T-cell (primary cell): ENCODE results near the gene NECTIN1. TPM values are rescaled to one million over a fixed set of nuclear protein-coding genes. Genes with fewer than 3 reads are reported as not detected.

ENCODE experiments used
- ATAC-seq, 4 experiments: fragments of 200-7000 bp in 3 of 4; fragments of 150-1000 bp in 1 of 4; cut with Tn5 transposase; replicated peaks in 1 of 4; 1 replicate in 3 of 4; 2 replicates in 1 of 4; pipeline ENCODE4 v1.10.0; 2021; ENCODE audit warnings: moderate library complexity in 3 of 4, mild to moderate bottlenecking in 2 of 4, moderate number of reproducible peaks in 1 of 4
- CTCF ChIA-PET, 2 donors: fragments of 300-600 bp; sonication (Branson Sonifier 250); formaldehyde crosslinking; loops; one replicate each; lab custom pipeline; 2022; ENCODE audit warnings: antibody characterized with exemption in 2 of 2; lab: Charles Lee
- POLR2A ChIA-PET, 2 donors: fragments of 300-600 bp; sonication (Branson Sonifier 250); formaldehyde crosslinking; loops; one replicate each; lab custom pipeline; 2022; ENCODE audit warnings: antibody characterized with exemption in 2 of 2; lab: Charles Lee
- DNase-seq, 35 experiments: peaks; one replicate each; pipeline versions ENCODE4 v3.0.0 to v3.0.0-alpha.2; 2013 to 2023
- H3K27ac ChIP-seq: one replicate; pipeline ENCODE4 v1.5.1; 2013; ENCODE audit warnings: low read length
- H3K27me3 ChIP-seq, 2 experiments: replicated peaks in 1 of 2; 1 replicate in 1 of 2; 2 replicates in 1 of 2; pipeline versions ENCODE4 v1.6.1 to v1.7.0; 2013; ENCODE audit warnings: low read length in 1 of 2, mixed read lengths in 1 of 2; ENCODE audit not compliant: control insufficient read depth in 2 of 2, insufficient read depth in 2 of 2; ENCODE audit errors: extremely low read depth in 1 of 2
- H3K36me3 ChIP-seq, 2 donors: 1 replicate in 1 of 2; 2 replicates in 1 of 2; pipeline versions ENCODE4 v1.6.1 to v1.7.0; 2013; ENCODE audit warnings: low read length in 1 of 2; ENCODE audit not compliant: control insufficient read depth in 2 of 2, insufficient read depth in 1 of 2; ENCODE audit errors: extremely low read depth in 1 of 2
- H3K4me1 ChIP-seq, 2 experiments: 1 replicate in 1 of 2; 2 replicates in 1 of 2; pipeline versions ENCODE4 v1.6.1 to v1.7.0; 2013; ENCODE audit warnings: low read length in 2 of 2, mixed read lengths in 1 of 2; ENCODE audit not compliant: insufficient read depth in 2 of 2, control insufficient read depth in 1 of 2; ENCODE audit errors: extremely low read depth in 1 of 2
- H3K4me3 ChIP-seq, 2 donors: 1 replicate in 1 of 2; 2 replicates in 1 of 2; pipeline versions ENCODE4 v1.5.1 to v1.7.0; 2013; ENCODE audit warnings: mild to moderate bottlenecking in 2 of 2, low read length in 1 of 2, moderate library complexity in 1 of 2; ENCODE audit not compliant: control insufficient read depth in 1 of 2; ENCODE audit errors: extremely low read depth in 1 of 2
- H3K9me3 ChIP-seq: 2 replicates; pipeline ENCODE4 v1.7.0; 2013
- H3K27ac Mint-ChIP-seq, 2 donors: one replicate each; pipeline ENCODE4 v1.8.0; 2020 to 2021; ENCODE audit warnings: mild to moderate bottlenecking in 2 of 2, mixed read lengths in 2 of 2
- H3K27me3 Mint-ChIP-seq, 2 donors: one replicate each; pipeline ENCODE4 v1.8.0; 2021 to 2022; ENCODE audit warnings: mixed read lengths in 2 of 2
- H3K36me3 Mint-ChIP-seq: one replicate; pipeline ENCODE4 v1.8.0; 2021; ENCODE audit warnings: mixed read lengths
- H3K4me1 Mint-ChIP-seq, 3 donors: one replicate each; pipeline ENCODE4 v1.8.0; 2020 to 2022; ENCODE audit warnings: mixed read lengths in 3 of 3, mild to moderate bottlenecking in 1 of 3
- H3K4me3 Mint-ChIP-seq, 3 donors: one replicate each; pipeline ENCODE4 v1.8.0; 2020 to 2022; ENCODE audit warnings: mild to moderate bottlenecking in 3 of 3, mixed read lengths in 3 of 3, moderate library complexity in 3 of 3
- H3K9me3 Mint-ChIP-seq, 3 donors: one replicate each; pipeline ENCODE4 v1.8.0; 2020 to 2022; ENCODE audit warnings: mixed read lengths in 3 of 3
- WGBS: methylation state at CpG from one replicate; pipeline ENCODE4 v1.1.5; 2013; ENCODE audit warnings: missing lambda C conversion rate; ENCODE audit not compliant: insufficient coverage; 5-methylcytosine and 5-hydroxymethylcytosine counted together
- total RNA-seq, 35 experiments: library from RNA in 6 of 35; stranded (reverse) in 6 of 35; fragments of 120-200 nt in 1 of 35; gene quantifications; one replicate each; pipeline versions ENCODE4 v1.2.1 to v1.2.4 and lab custom pipeline; 2013 to 2026

The NECTIN1 gene
- total RNA-seq, 5 donors from 2014 or later (not counting 1 experiment from before 2014, with no cell fraction given): 1.8 to 3.5 (median 3.1) TPM

DNA sequence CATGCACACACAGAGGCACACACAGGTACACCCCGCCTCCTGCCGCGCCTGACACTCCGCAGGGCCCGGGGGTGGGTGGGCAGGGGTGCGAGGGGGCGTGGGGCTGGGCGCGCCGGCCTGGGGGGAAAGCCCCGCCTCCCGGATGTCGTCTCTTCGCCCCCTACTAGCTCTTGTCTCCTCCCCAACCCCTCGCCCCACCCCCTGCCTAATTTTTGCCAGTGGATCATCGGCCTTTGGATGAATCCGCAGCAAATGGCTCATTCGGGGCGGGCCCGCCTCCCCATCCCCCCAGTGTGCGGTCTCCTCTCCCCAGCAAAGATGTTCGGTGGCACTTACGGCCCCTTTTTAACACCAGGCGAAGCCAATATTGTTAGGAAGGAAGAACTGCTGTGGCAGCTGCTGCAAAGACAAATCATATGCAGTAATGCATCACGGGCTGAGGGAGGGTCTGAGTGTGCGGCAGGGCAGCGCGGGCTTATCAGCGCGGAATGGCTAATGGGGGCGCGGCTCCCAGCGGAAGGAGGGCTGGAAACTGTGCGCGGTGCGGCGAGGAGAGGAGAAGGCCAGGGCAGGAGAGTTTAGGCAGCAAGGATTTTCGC lies 13.4 kb upstream of the NECTIN1 start:
- POLR2A ChIA-PET: no interaction called here
- Mint-ChIP-seq H3K4me3 (peak overlapping the region; percentile 58 to 78 (median 58)), H3K36me3 (no peaks in the 10 kb centered on the region), H3K4me1 (peaks cover 6 to 16% (median 15%) of the 10 kb centered on the region in 3 donors), H3K9me3 (no peaks in the 10 kb centered on the region), H3K27ac (no peak overlapping the region), H3K27me3 (peaks cover 34 to 52% of the 10 kb centered on the region in 2 donors)
- 0% methylated on average over 8 of the region's 38 CpGs for WGBS
- Histone ChIP-seq H3K36me3 (no peaks in the 10 kb centered on the region), H3K9me3 (no peaks in the 10 kb centered on the region), H3K4me1 (peaks cover 0 to 19% of the 10 kb centered on the region in 2 experiments), H3K4me3 (peak overlapping the region; percentile 27 to 52), H3K27ac (no peak overlapping the region), H3K27me3 (peaks cover 9 to 67% of the 10 kb centered on the region in 2 experiments)
- peak in 11 of 35 experiments; percentile 7 to 34 (median 19) for DNase-seq
- ATAC-seq: peak; percentile 42 to 66 (median 44)
- CTCF ChIA-PET: interaction anchor here (0.6 to 0.9 kb wide), 2 partner anchors 16 to 679 kb away, joined by 3 to 6 read pairs; no protein-coding TSS in a partner anchor

GRCh38 chr11:119741369-119742262 lies 12.6 kb upstream of the NECTIN1 start:
- Mint-ChIP-seq H3K27me3 (peaks cover 37 to 52% of the 10 kb centered on the region in 2 donors), H3K4me3 (peak overlapping the region in 2 of 3 donors; percentile 40 to 78), H3K36me3 (no peaks in the 10 kb centered on the region), H3K4me1 (peaks cover 6 to 16% (median 15%) of the 10 kb centered on the region in 3 donors), H3K9me3 (no peaks in the 10 kb centered on the region), H3K27ac (no peak overlapping the region)
- Histone ChIP-seq H3K4me1 (peaks cover 0 to 19% of the 10 kb centered on the region in 2 experiments), H3K27ac (no peak overlapping the region), H3K4me3 (no peak overlapping the region), H3K27me3 (peaks cover 9 to 70% of the 10 kb centered on the region in 2 experiments), H3K9me3 (no peaks in the 10 kb centered on the region), H3K36me3 (no peaks in the 10 kb centered on the region)
- POLR2A ChIA-PET: no interaction called here
- ATAC-seq (peak; percentile 70 to 74 (median 71)), DNase-seq (peak in 33 of 35 experiments; percentile 21 to 73 (median 44))
- 26% methylated on average over 33 of the region's 54 CpGs for WGBS
- CTCF ChIA-PET: interaction anchor here in 1 of 2 donors (1.6 kb wide), 1 partner anchor 12 kb away, joined by 3 read pairs; no protein-coding TSS in a partner anchor

- DNase-seq: no peak
- 75% methylated on average over 1 of the region's 4 CpGs for WGBS
- Mint-ChIP-seq H3K27me3 (peaks cover 42 to 50% of the 10 kb centered on the region in 2 donors), H3K9me3 (no peaks in the 10 kb centered on the region), H3K4me1 (peaks cover 6 to 16% (median 15%) of the 10 kb centered on the region in 3 donors), H3K36me3 (no peaks in the 10 kb centered on the region), H3K27ac (no peak overlapping the region), H3K4me3 (no peak overlapping the region)
- Histone ChIP-seq H3K36me3 (no peaks in the 10 kb centered on the region), H3K27ac (no peak overlapping the region), H3K9me3 (no peaks in the 10 kb centered on the region), H3K27me3 (peaks cover 12 to 65% of the 10 kb centered on the region in 2 experiments), H3K4me1 (peaks cover 0 to 19% of the 10 kb centered on the region in 2 experiments), H3K4me3 (no peak overlapping the region)
- ChIA-PET POLR2A (no interaction called here), CTCF (interaction anchor here (0.5 to 2.5 kb wide), 4 partner anchors 9 to 17 kb away, joined by 3 to 9 read pairs (median 3); partner anchors contain the start of gene NECTIN1 (in 1 of the 2))
- ATAC-seq: no peak
Measured at GRCh38 chr11:119739975-119740374, 11.0 kb upstream of the NECTIN1 start.

GRCh38 chr11:119739021-119739703 lies 10.2 kb upstream of the NECTIN1 start:
- H3K36me3 Mint-ChIP-seq: no peaks in the 10 kb centered on the region
- no peak for DNase-seq
- peaks cover 6 to 16% (median 15%) of the 10 kb centered on the region in 3 donors for H3K4me1 Mint-ChIP-seq
- ChIA-PET POLR2A (no interaction called here), CTCF (interaction anchor here (0.9 to 2.5 kb wide), 2 partner anchors 10 to 11 kb away, joined by 3 to 9 read pairs; partner anchors contain the start of gene NECTIN1 (in 1 of the 2))
- no peaks in the 10 kb centered on the region for H3K9me3 ChIP-seq
- ATAC-seq: no peak
- 40% methylated on average over 1 of the region's 8 CpGs for WGBS
- H3K27me3 ChIP-seq: peaks cover 15 to 63% of the 10 kb centered on the region in 2 experiments
- H3K27me3 Mint-ChIP-seq: peaks cover 37 to 45% of the 10 kb centered on the region in 2 donors
- H3K36me3 ChIP-seq: no peaks in the 10 kb centered on the region
- no peak overlapping the region for H3K4me3 Mint-ChIP-seq
- no peak overlapping the region for H3K27ac ChIP-seq
- peaks cover 0 to 19% of the 10 kb centered on the region in 2 experiments for H3K4me1 ChIP-seq
- no peak overlapping the region for H3K27ac Mint-ChIP-seq
- no peak overlapping the region for H3K4me3 ChIP-seq
- H3K9me3 Mint-ChIP-seq: no peaks in the 10 kb centered on the region

DNA sequence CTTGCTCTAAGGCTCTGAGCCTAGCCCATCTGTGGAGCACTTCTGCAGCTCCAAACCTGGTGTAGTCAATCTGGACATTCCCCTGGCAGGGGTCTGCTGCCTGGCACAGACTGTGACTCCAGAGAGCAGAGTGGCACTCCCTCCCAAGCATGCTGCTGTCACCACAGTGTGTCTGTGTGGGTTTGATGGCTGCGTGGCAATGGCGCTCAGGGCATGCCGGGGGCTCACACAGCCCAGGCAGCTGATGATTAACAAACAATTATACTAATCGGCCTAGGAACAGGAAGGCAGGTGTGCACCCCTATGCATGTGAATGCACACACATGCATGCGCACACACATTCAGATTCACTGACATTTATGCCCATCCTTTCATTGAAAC lies 9.0 kb upstream of the NECTIN1 start:
- POLR2A ChIA-PET: no interaction called here
- Mint-ChIP-seq H3K9me3 (no peaks in the 10 kb centered on the region), H3K27me3 (peaks cover 32 to 44% of the 10 kb centered on the region in 2 donors), H3K4me3 (no peak overlapping the region), H3K27ac (no peak overlapping the region), H3K36me3 (no peaks in the 10 kb centered on the region), H3K4me1 (peaks cover 6 to 15% (median 12%) of the 10 kb centered on the region in 3 donors)
- DNase-seq: no peak
- no peaks in the 10 kb centered on the region for H3K9me3 ChIP-seq
- 74% methylated on average over 3 of the region's 5 CpGs for WGBS
- no peak overlapping the region for H3K4me3 ChIP-seq
- no peak overlapping the region for H3K27ac ChIP-seq
- H3K36me3 ChIP-seq: no peaks in the 10 kb centered on the region
- no peak for ATAC-seq
- peaks cover 0 to 18% of the 10 kb centered on the region in 2 experiments for H3K4me1 ChIP-seq
- H3K27me3 ChIP-seq: peaks cover 10 to 60% of the 10 kb centered on the region in 2 experiments
- CTCF ChIA-PET: interaction anchor here in 1 of 2 donors (0.9 to 2.5 kb wide), 2 partner anchors 9 kb away, joined by 3 to 9 read pairs; partner anchors contain the start of gene NECTIN1
